ENCODE results near the gene EPHB1. TPM values are rescaled to one million over a fixed set of nuclear protein-coding genes. Genes with fewer than 3 reads are reported as not detected.
"Not testable (repeated sequence)": the region's sequence is repeated elsewhere in the genome, so short reads cannot be mapped to it uniquely, and the experiment has no call there.

The EPHB1 gene
- total and polyA plus RNA-seq, 2 experiments from 2014 or later = 0.43 to 0.81 TPM

- Histone ChIP-seq H3K4me1 (ENCODE audit: insufficient read depth) (no peaks in the 10 kb centered on the region), H4K20me1 (ENCODE audit: insufficient read depth) (no peaks in the 10 kb centered on the region), H3K9me3 (ENCODE audit: low read depth) (no peaks in the 10 kb centered on the region), H2AFZ (no peak overlapping the region), H3K4me2 (ENCODE audit: unreplicated experiment) (no peak overlapping the region), H3K9ac (no peak overlapping the region), H3K27ac (no peak overlapping the region), H3K9me2 (ENCODE audit: insufficient read depth) (no peaks in the 10 kb centered on the region), H3K27me3 (replicated peaks; ENCODE audit: insufficient read depth) (no peaks in the 10 kb centered on the region), H3K36me3 (ENCODE audit: low read depth) (no peaks in the 10 kb centered on the region), H3F3A (ENCODE audit: insufficient read depth) (no peaks in the 10 kb centered on the region), H3K79me2 (ENCODE audit: insufficient read depth) (no peaks in the 10 kb centered on the region), H3K4me3 (no peak overlapping the region)
- no peak for DNase-seq
- WGBS, 2 experiments (ENCODE audit: low coverage in 1 of 2, low lambda C conversion rate in 2 of 2, missing lambda C conversion rate in 2 of 2) = 60 to 68% methylated on average over 4 of the region's 4 CpGs
- in situ Hi-C loops (cut with MboI) = no loop called here
- TF ChIP-seq EZH2phosphoT487 (IDR thresholded peaks at IDR 0.05; ENCODE audit: insufficient read depth, low read depth) = no peak
- TF ChIP-seq EZH2 (IDR thresholded peaks at IDR 0.05; ENCODE audit: insufficient read depth, poor library complexity, severe bottlenecking) = no peak
Measured at GRCh38 chr3:135000465-135000864, 205.4 kb downstream of the EPHB1 start.

GRCh38 chr3:135005616-135006015, 210.6 kb downstream of the EPHB1 start:
- in situ Hi-C loops (cut with MboI); H3K36me3 ChIP-seq (ENCODE audit: low read depth); H3K4me3 ChIP-seq; H3K79me2 ChIP-seq (ENCODE audit: insufficient read depth); H3K27ac ChIP-seq; H3K9me3 ChIP-seq (ENCODE audit: low read depth); H3K27me3 ChIP-seq (replicated peaks; ENCODE audit: insufficient read depth); H3F3A ChIP-seq (ENCODE audit: insufficient read depth); H3K9ac ChIP-seq; H2AFZ ChIP-seq; H4K20me1 ChIP-seq (ENCODE audit: insufficient read depth); H3K4me1 ChIP-seq (ENCODE audit: insufficient read depth); H3K9me2 ChIP-seq (ENCODE audit: insufficient read depth); DNase-seq; H3K4me2 ChIP-seq (ENCODE audit: unreplicated experiment): not testable (repeated sequence)
- WGBS, 2 experiments (ENCODE audit: low coverage in 1 of 2, low lambda C conversion rate in 2 of 2, missing lambda C conversion rate in 2 of 2) = 95 to 96% methylated on average over 11 to 19 of the region's 19 CpGs

GRCh38 chr3:135007607-135008006, 212.5 kb downstream of the EPHB1 start:
- DNase-seq = peak; percentile 8
- Histone ChIP-seq H4K20me1 (ENCODE audit: insufficient read depth) (no peaks in the 10 kb centered on the region), H3K27me3 (replicated peaks; ENCODE audit: insufficient read depth) (no peaks in the 10 kb centered on the region), H3K4me3 (no peak overlapping the region), H2AFZ (no peak overlapping the region), H3F3A (ENCODE audit: insufficient read depth) (no peaks in the 10 kb centered on the region), H3K36me3 (ENCODE audit: low read depth) (no peaks in the 10 kb centered on the region), H3K27ac (no peak overlapping the region), H3K79me2 (ENCODE audit: insufficient read depth) (no peaks in the 10 kb centered on the region), H3K9me2 (ENCODE audit: insufficient read depth) (no peaks in the 10 kb centered on the region), H3K4me2 (ENCODE audit: unreplicated experiment) (no peak overlapping the region), H3K9ac (no peak overlapping the region), H3K4me1 (ENCODE audit: insufficient read depth) (no peaks in the 10 kb centered on the region), H3K9me3 (ENCODE audit: low read depth) (no peaks in the 10 kb centered on the region)
- in situ Hi-C loops (cut with MboI) = no loop called here
- TF ChIP-seq EZH2 (IDR thresholded peaks at IDR 0.05; ENCODE audit: insufficient read depth, poor library complexity, severe bottlenecking) = no peak
- no peak for TF ChIP-seq EZH2phosphoT487 (IDR thresholded peaks at IDR 0.05; ENCODE audit: insufficient read depth, low read depth)
- 35 to 36% methylated on average over 7 of the region's 7 CpGs for WGBS, 2 experiments (ENCODE audit: low coverage in 1 of 2, low lambda C conversion rate in 2 of 2, missing lambda C conversion rate in 2 of 2)

GRCh38 chr3:135008326-135008725, 213.3 kb downstream of the EPHB1 start:
- Histone ChIP-seq H3K4me2 (ENCODE audit: unreplicated experiment) (no peak overlapping the region), H3K36me3 (ENCODE audit: low read depth) (no peaks in the 10 kb centered on the region), H3K27ac (no peak overlapping the region), H3K4me3 (no peak overlapping the region), H3F3A (ENCODE audit: insufficient read depth) (no peaks in the 10 kb centered on the region), H3K9me2 (ENCODE audit: insufficient read depth) (no peaks in the 10 kb centered on the region), H4K20me1 (ENCODE audit: insufficient read depth) (no peaks in the 10 kb centered on the region), H3K79me2 (ENCODE audit: insufficient read depth) (no peaks in the 10 kb centered on the region), H3K9me3 (ENCODE audit: low read depth) (no peaks in the 10 kb centered on the region), H3K4me1 (ENCODE audit: insufficient read depth) (no peaks in the 10 kb centered on the region), H3K9ac (no peak overlapping the region), H3K27me3 (replicated peaks; ENCODE audit: insufficient read depth) (no peaks in the 10 kb centered on the region), H2AFZ (no peak overlapping the region)
- TF ChIP-seq EZH2 (IDR thresholded peaks at IDR 0.05; ENCODE audit: insufficient read depth, poor library complexity, severe bottlenecking) (no peak), EZH2phosphoT487 (IDR thresholded peaks at IDR 0.05; ENCODE audit: insufficient read depth, low read depth) (no peak)
- WGBS, 2 experiments (ENCODE audit: low coverage in 1 of 2, low lambda C conversion rate in 2 of 2, missing lambda C conversion rate in 2 of 2) = 88 to 96% methylated on average over 2 of the region's 2 CpGs
- DNase-seq = no peak
- in situ Hi-C loops (cut with MboI) = no loop called here

- Histone ChIP-seq H3K79me2 (ENCODE audit: insufficient read depth) (no peaks in the 10 kb centered on the region), H3K9me3 (ENCODE audit: low read depth) (no peaks in the 10 kb centered on the region), H3K4me1 (ENCODE audit: insufficient read depth) (no peaks in the 10 kb centered on the region), H3K27me3 (replicated peaks; ENCODE audit: insufficient read depth) (no peaks in the 10 kb centered on the region), H3F3A (ENCODE audit: insufficient read depth) (no peaks in the 10 kb centered on the region), H2AFZ (no peak overlapping the region), H3K36me3 (ENCODE audit: low read depth) (no peaks in the 10 kb centered on the region), H3K9me2 (ENCODE audit: insufficient read depth) (no peaks in the 10 kb centered on the region), H4K20me1 (ENCODE audit: insufficient read depth) (no peaks in the 10 kb centered on the region), H3K4me2 (ENCODE audit: unreplicated experiment) (no peak overlapping the region), H3K27ac (no peak overlapping the region), H3K4me3 (no peak overlapping the region), H3K9ac (no peak overlapping the region)
- 37 to 64% methylated on average over 2 of the region's 2 CpGs for WGBS, 2 experiments (ENCODE audit: low coverage in 1 of 2, low lambda C conversion rate in 2 of 2, missing lambda C conversion rate in 2 of 2)
- in situ Hi-C loops (cut with MboI) = no loop called here
- peak; percentile 16 for DNase-seq
- TF ChIP-seq EZH2 (IDR thresholded peaks at IDR 0.05; ENCODE audit: insufficient read depth, poor library complexity, severe bottlenecking) = no peak
- no peak for TF ChIP-seq EZH2phosphoT487 (IDR thresholded peaks at IDR 0.05; ENCODE audit: insufficient read depth, low read depth)
Measured at GRCh38 chr3:135009014-135009413, 214.0 kb downstream of the EPHB1 start.
